OCI-LY1 (cell line): ENCODE measurements around the gene NRP1.

Source experiments
- H2AFZ ChIP-seq: fragments of 200-600 bp; sonication (generic), shearing (Covaris generic); 2 replicates; pipeline ENCODE4 v1.6.0; 2014; ENCODE audit warnings: antibody characterized with exemption, mild to moderate bottlenecking, low read length
- H3F3A ChIP-seq: fragments of 200-600 bp; sonication (generic), shearing (Covaris generic); 2 replicates; pipeline ENCODE4 v1.6.0; 2014; ENCODE audit warnings: mild to moderate bottlenecking, antibody characterized with exemption, low read length, moderate library complexity; ENCODE audit not compliant: insufficient read depth
- H3K27ac ChIP-seq: fragments of 200-600 bp; sonication (generic); 2 replicates; pipeline ENCODE4 v1.5.1; 2014; ENCODE audit warnings: low read length, mixed run types, mild to moderate bottlenecking, low read depth; ENCODE audit not compliant: poor library complexity, severe bottlenecking
- H3K27me3 ChIP-seq: fragments of 200-600 bp; sonication (generic); 2 replicates; pipeline ENCODE4 v1.6.0; 2014; ENCODE audit warnings: antibody characterized with exemption, mild to moderate bottlenecking, low read length, moderate library complexity; ENCODE audit not compliant: insufficient read depth
- H3K36me3 ChIP-seq: fragments of 200-600 bp; sonication (generic); 2 replicates; pipeline ENCODE4 v1.6.1; 2014; ENCODE audit warnings: mild to moderate bottlenecking, antibody characterized with exemption, low read length, moderate library complexity, mixed read lengths; ENCODE audit not compliant: insufficient read depth
- H3K4me1 ChIP-seq: fragments of 200-600 bp; sonication (generic); 2 replicates; pipeline ENCODE4 v1.5.1; 2014; ENCODE audit warnings: mild to moderate bottlenecking, low read length, moderate library complexity; ENCODE audit not compliant: insufficient read depth, severe bottlenecking
- H3K4me2 ChIP-seq: fragments of 200-600 bp; sonication (generic), shearing (Covaris generic); 2 replicates; pipeline ENCODE4 v1.6.1; 2014; ENCODE audit warnings: low read length
- H3K4me3 ChIP-seq: fragments of 200-600 bp; sonication (generic); 2 replicates; pipeline ENCODE4 v1.5.1; 2014; ENCODE audit warnings: low read length, low read depth, mild to moderate bottlenecking, mixed read lengths; ENCODE audit not compliant: poor library complexity, severe bottlenecking
- H3K79me2 ChIP-seq: fragments of 200-600 bp; shearing (Covaris generic); 2 replicates; pipeline ENCODE4 v1.6.1; 2016; ENCODE audit warnings: mixed run types, low read length, mixed read lengths; ENCODE audit not compliant: insufficient read depth
- H3K9ac ChIP-seq: fragments of 200-600 bp; sonication (generic), shearing (Covaris generic); 2 replicates; pipeline ENCODE4 v1.6.1; 2014; ENCODE audit warnings: mild to moderate bottlenecking, low read length, mixed read lengths
- H3K9me2 ChIP-seq: fragments of 200-600 bp; sonication (generic), shearing (Covaris generic); 2 replicates; pipeline ENCODE4 v1.6.1; 2014; ENCODE audit warnings: low read depth, mild to moderate bottlenecking, low read length, mixed read lengths
- H3K9me3 ChIP-seq: fragments of 200-600 bp; shearing (Covaris generic); 2 replicates; pipeline ENCODE4 v1.6.1; 2014; ENCODE audit warnings: low read length, mixed read lengths
- H4K20me1 ChIP-seq: fragments of 200-600 bp; sonication (generic), shearing (Covaris generic); 2 replicates; pipeline ENCODE4 v1.6.0; 2016; ENCODE audit warnings: mild to moderate bottlenecking, low read length; ENCODE audit not compliant: insufficient read depth
- CTCF ChIP-seq: fragments of 200-600 bp; sonication (generic), shearing (Covaris generic); IDR thresholded peaks from 2 replicates; pipeline ENCODE4 v1.5.1; 2017; ENCODE audit warnings: mild to moderate bottlenecking, antibody characterized with exemption, low read length, moderate library complexity, mixed read lengths
- EZH2 ChIP-seq: fragments of 200-600 bp; sonication (generic), shearing (Covaris generic); IDR thresholded peaks from 2 replicates; pipeline ENCODE4 v1.8.0; 2017; ENCODE audit warnings: borderline replicate concordance, mixed run types, mild to moderate bottlenecking, antibody characterized with exemption, low read length, moderate library complexity, mixed read lengths

Gene NRP1

GRCh38 chr10:33330543-33331378 lies 3.7 kb downstream of the NRP1 start:
- no peak overlapping the region for H3K4me3 ChIP-seq
- H3K9me3 ChIP-seq, result no peaks in the 10 kb centered on the region
- no peaks in the 10 kb centered on the region for H3K9me2 ChIP-seq
- no peak overlapping the region for H2AFZ ChIP-seq
- H3K27me3 ChIP-seq, result no peaks in the 10 kb centered on the region
- H4K20me1 ChIP-seq, result no peaks in the 10 kb centered on the region
- H3K4me1 ChIP-seq, result no peaks in the 10 kb centered on the region
- no peak overlapping the region for H3K4me2 ChIP-seq
- peak; percentile 90 for TF ChIP-seq CTCF
- TF ChIP-seq EZH2, result no peak
- no peaks in the 10 kb centered on the region for H3K36me3 ChIP-seq
- H3K27ac ChIP-seq, result no peak overlapping the region
- H3K79me2 ChIP-seq, result no peaks in the 10 kb centered on the region
- no peak overlapping the region for H3K9ac ChIP-seq
- no peaks in the 10 kb centered on the region for H3F3A ChIP-seq

DNA sequence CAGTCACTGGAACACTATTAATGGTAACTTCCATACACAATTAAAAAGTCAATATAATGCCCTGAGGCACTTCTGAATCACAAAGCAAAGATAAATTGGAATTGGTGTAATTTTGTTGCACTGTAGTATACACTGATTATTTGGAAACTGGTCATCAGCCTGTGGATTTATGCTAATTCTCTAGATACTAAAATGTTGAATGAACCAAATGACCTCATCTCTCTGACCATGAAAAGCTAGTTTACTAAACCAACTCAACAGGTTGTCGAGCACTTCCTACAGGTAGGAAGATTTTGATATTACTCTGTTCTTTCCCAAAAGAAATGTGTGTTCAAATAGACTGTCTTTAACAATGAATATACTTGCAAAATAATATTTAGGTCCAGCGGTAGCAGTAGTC lies 5.3 kb downstream of the NRP1 start:
- Histone ChIP-seq H3K9me2 (no peaks in the 10 kb centered on the region), H2AFZ (no peak overlapping the region), H3K9ac (no peak overlapping the region), H3K79me2 (no peaks in the 10 kb centered on the region), H3K4me3 (no peak overlapping the region), H4K20me1 (no peaks in the 10 kb centered on the region), H3K36me3 (no peaks in the 10 kb centered on the region), H3F3A (no peaks in the 10 kb centered on the region), H3K27me3 (no peaks in the 10 kb centered on the region), H3K9me3 (no peaks in the 10 kb centered on the region), H3K27ac (no peak overlapping the region), H3K4me1 (no peaks in the 10 kb centered on the region), H3K4me2 (no peak overlapping the region)
- TF ChIP-seq CTCF (no peak), EZH2 (no peak)

DNA sequence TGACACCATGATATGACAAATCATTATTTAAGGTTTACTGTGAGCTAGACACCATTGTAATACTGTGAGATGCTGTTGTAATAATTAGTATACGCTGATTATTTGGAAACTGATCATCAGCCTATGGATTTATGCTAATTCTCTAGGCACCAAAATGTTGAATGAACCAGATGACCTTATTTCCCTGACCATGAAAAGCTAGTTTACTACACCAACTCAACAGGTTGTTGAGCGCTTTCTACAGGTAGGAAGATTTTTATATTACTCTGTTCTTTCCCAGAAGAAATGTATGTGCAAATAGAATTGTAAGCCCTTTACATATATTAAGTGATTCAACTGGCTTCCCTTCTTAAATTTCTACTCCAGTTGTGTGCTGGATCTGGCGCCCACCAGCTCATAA lies 6.2 kb downstream of the NRP1 start:
- Histone ChIP-seq H3K4me1 (no peaks in the 10 kb centered on the region), H4K20me1 (no peaks in the 10 kb centered on the region), H3K27me3 (no peaks in the 10 kb centered on the region), H3K4me2 (no peak overlapping the region), H3K36me3 (no peaks in the 10 kb centered on the region), H3K27ac (no peak overlapping the region), H3K4me3 (no peak overlapping the region), H3F3A (no peaks in the 10 kb centered on the region), H2AFZ (no peak overlapping the region), H3K9me2 (no peaks in the 10 kb centered on the region), H3K9me3 (no peaks in the 10 kb centered on the region), H3K79me2 (no peaks in the 10 kb centered on the region), H3K9ac (no peak overlapping the region)
- no peak for TF ChIP-seq EZH2
- no peak for TF ChIP-seq CTCF
